ENCODE measurements around the gene GUCA1C. TPM values are rescaled to one million over a fixed set of nuclear protein-coding genes. Genes with fewer than 3 reads are reported as not detected.

The GUCA1C gene
- total and polyA plus RNA-seq, 2 donors (not counting 3 experiments of a cell fraction or from before 2014, with no cell fraction given): not detected

- H4K20me1 ChIP-seq (replicated peaks; ENCODE audit: control insufficient read depth, extremely low read depth, insufficient read depth, low read length): no peaks in the 10 kb centered on the region
- H3K9me1 ChIP-seq (replicated peaks; ENCODE audit: control insufficient read depth, extremely low read depth, insufficient read depth, low read length): no peaks in the 10 kb centered on the region
- CTCF ChIA-PET: interaction anchor here (0.6 to 0.7 kb wide), 2 partner anchors 19 to 1529 kb away, joined by 3 to 4 read pairs; no protein-coding TSS in a partner anchor
- H3K9me3 ChIP-seq (replicated peaks; ENCODE audit: control insufficient read depth, insufficient read depth, low read length): no peaks in the 10 kb centered on the region
- H3K4me2 ChIP-seq (ENCODE audit: insufficient read depth, low read length): no peak overlapping the region
- H3K9ac ChIP-seq (replicated peaks; ENCODE audit: extremely low read depth, insufficient read depth, low read length): no peak overlapping the region
- no TSS peak for BruUV-seq (replicated peaks)
- no peak for TF ChIP-seq GATA2 (IDR thresholded peaks at IDR 0.05; ENCODE audit: insufficient read depth, insufficient read length, low read depth, low read length)
- no peak for TF ChIP-seq MYC (IDR thresholded peaks at IDR 0.05; ENCODE audit: low read depth, low read length)
- no peak for TF ChIP-seq FOS (IDR thresholded peaks at IDR 0.05; ENCODE audit: borderline replicate concordance, insufficient read depth, low read length)
- no peak for TF ChIP-seq CTCF (IDR thresholded peaks at IDR 0.05; ENCODE audit: extremely low read depth in 1 of 2, insufficient read depth in 1 of 2, low read depth in 1 of 2, low read length in 2 of 2)
- no peak for TF ChIP-seq POLR2A (IDR thresholded peaks at IDR 0.05; ENCODE audit: low read depth, low read length)
- no peak for TF ChIP-seq EZH2 (IDR thresholded peaks at IDR 0.05; ENCODE audit: borderline replicate concordance, low read depth, low read length, severe bottlenecking)
- no peak for TF ChIP-seq JUN (IDR thresholded peaks at IDR 0.05; ENCODE audit: borderline replicate concordance, insufficient read depth, insufficient read length, low read depth)
- no peak for TF ChIP-seq MAX (IDR thresholded peaks at IDR 0.05; ENCODE audit: insufficient read depth, insufficient read length)
- TF ChIP-seq POLR2AphosphoS5 (IDR thresholded peaks at IDR 0.05; ENCODE audit: insufficient read depth, low read depth, low read length): no peak
- no peaks in the 10 kb centered on the region for H3K4me1 ChIP-seq (ENCODE audit: control insufficient read depth, extremely low read depth, insufficient read depth, low read length)
- intact Hi-C loops (cut with micrococcal nuclease) (no loop called here), dilution Hi-C loops (cut with MboI; ENCODE audit: extremely low pct_ligation_motif_present, low sequenced_read_pairs) (no loop called here)
- H3K27me3 ChIP-seq (ENCODE audit: control insufficient read depth in 2 of 2, insufficient read depth in 2 of 2, low read length in 2 of 2): no peaks in the 10 kb centered on the region
- FAIRE-seq: no peak
- H2AFZ ChIP-seq (ENCODE audit: low read depth, low read length): no peak overlapping the region
- H3K79me2 ChIP-seq (ENCODE audit: control insufficient read depth, insufficient read depth, low read length): no peaks in the 10 kb centered on the region
- H3K4me3 ChIP-seq (replicated peaks in 1 of 3; ENCODE audit: insufficient read depth in 1 of 3, low read depth in 1 of 3, low read length in 3 of 3): no peak overlapping the region
- H3K27ac ChIP-seq (ENCODE audit: insufficient read depth, low read depth, low read length): no peak overlapping the region
- POLR2A ChIA-PET: no interaction called here
- DNase-seq (ENCODE audit: low read depth, low spot score): no peak
- H3K36me3 ChIP-seq (ENCODE audit: control insufficient read depth in 2 of 2, extremely low read depth in 1 of 2, insufficient read depth in 2 of 2, low read length in 2 of 2): no peaks in the 10 kb centered on the region
Measured at GRCh38 chr3:108946292-108947285, 7.1 kb downstream of the GUCA1C start.
